GM13977 (cell line): ENCODE data around the gene KRTAP12-4.
A peak's percentile ranks its signal among the peaks of the same experiment; 100 is the strongest.
"Not testable (repeated sequence)": the region's sequence is repeated elsewhere in the genome, so short reads cannot be mapped to it uniquely, and the experiment has no call there.

Source experiments
- DNase-seq: peaks from one replicate; pipeline ENCODE4 v3.0.0; 2012; ENCODE audit warnings: low spot score
- CTCF ChIP-seq: IDR thresholded peaks from 2 replicates; pipeline ENCODE4 v1.5.1; 2012; ENCODE audit warnings: mild to moderate bottlenecking, control low read depth; ENCODE audit not compliant: insufficient read depth; ENCODE audit errors: extremely low read depth, missing control alignments
- in situ Hi-C: fragments of 300-500 bp; cut with MboI; formaldehyde crosslinking; loops from one replicate; pipeline ENCODE4 v1.12.0; 2022; ENCODE audit warnings: low sequenced_read_pairs, low pct_unique_long_range_greater_than_20kb, mixed read lengths, inconsistent platforms; ENCODE audit not compliant: unreplicated experiment

KRTAP12-4 gene

DNA sequence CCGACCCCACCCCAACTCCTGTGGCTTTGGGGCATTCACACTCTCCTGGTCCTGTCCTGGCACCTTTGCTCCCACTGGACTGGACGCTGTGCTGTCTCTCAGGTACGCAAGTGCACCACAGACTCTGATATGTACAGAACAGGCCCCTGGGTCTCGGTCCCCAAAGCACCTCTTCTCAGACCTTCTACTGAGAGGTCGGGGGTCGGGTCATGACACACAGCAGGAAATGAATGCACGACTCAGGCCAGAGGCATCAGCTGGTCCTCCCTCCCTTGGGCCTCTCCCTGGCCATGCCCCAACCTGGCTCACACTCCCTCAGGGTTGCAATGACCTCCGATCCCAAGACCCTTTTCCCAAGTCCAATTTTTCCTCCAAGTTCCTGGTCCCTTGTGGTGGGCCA lies 40.7 kb upstream of the KRTAP12-4 start:
- DNase-seq: peak; percentile 12
- in situ Hi-C loops: no loop called here
- no peak for TF ChIP-seq CTCF

- in situ Hi-C loops: no loop called here
- no peak for TF ChIP-seq CTCF
- no peak for DNase-seq
These were observed 40.3 kb upstream of the KRTAP12-4 start for GRCh38 chr21:44694776-44695175.

DNA sequence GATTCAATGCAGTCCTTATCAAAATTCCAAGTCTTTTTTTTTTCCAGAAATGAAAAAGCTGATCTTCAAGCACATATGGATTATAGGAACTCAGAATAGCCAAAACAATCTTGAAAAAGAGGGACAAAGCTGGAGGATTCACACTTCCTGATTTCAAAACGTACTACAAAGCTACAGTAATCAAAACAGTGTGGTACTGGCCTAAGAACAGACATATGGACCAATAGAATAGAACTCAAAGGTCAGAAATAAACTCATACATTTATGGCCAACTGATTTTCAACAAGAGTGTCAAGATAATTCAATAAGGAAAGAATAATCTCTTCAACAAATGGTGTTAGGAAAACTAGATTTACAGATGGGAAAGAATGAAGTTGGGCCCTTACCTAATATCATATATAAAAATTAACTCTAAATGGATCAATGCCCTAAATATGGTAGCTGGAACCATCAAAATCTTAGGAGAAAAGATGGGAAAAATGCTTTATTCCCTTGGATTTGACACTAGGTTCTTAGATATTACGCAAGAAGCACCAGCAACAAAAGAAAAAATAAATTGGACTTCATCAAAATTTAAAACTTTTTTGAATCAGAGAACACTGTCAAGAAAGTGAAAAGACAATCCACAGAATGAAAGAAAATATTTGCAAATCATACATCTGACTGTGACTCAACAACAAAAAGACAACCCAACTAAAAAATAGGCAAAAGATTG lies 38.5 kb upstream of the KRTAP12-4 start:
- in situ Hi-C loops: no loop called here

GRCh38 chr21:44691686-44692085 lies 37.2 kb upstream of the KRTAP12-4 start:
- in situ Hi-C loops: no loop called here
- DNase-seq: no peak
- TF ChIP-seq CTCF: no peak

More for the DNA sequence above, 38.5 kb upstream of the KRTAP12-4 start:
- DNase-seq: no peak
- no peak for TF ChIP-seq CTCF

GRCh38 chr21:44689740-44690139 lies 35.3 kb upstream of the KRTAP12-4 start:
- in situ Hi-C loops, DNase-seq: not testable (repeated sequence)

DNA sequence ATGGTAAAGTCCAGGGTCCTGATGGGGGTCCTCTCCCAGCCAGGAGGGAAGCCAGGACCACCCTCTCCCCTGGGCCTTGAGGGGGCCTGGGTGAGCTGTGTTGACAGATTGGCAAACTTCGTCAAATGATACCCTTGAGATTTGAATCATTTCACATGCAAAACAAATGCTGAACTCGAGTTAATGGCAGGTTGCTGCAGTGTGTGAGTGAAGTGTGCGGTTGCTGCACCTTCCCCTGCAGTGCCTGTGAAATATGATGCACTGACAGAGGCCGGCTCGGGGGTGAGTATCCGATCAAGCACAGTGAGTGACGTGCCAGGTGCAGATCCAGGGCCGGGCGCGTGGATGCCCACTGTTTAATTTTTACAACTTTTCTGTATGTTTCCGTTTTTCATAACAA lies 33.2 kb upstream of the KRTAP12-4 start:
- in situ Hi-C loops: no loop called here
- no peak for TF ChIP-seq CTCF
- DNase-seq: no peak

GRCh38 chr21:44686843-44687561 lies 32.5 kb upstream of the KRTAP12-4 start:
- no peak for DNase-seq
- in situ Hi-C loops: no loop called here
- no peak for TF ChIP-seq CTCF
